ENCODE measurements around the gene EIF3D. TPM values are rescaled to one million over a fixed set of nuclear protein-coding genes. Genes with fewer than 3 reads are reported as not detected.
A peak's percentile ranks its signal among the peaks of the same experiment; 100 is the strongest.

Gene EIF3D
- total RNA-seq, 2 experiments from 2014 or later: 370 to 380 TPM

DNA sequence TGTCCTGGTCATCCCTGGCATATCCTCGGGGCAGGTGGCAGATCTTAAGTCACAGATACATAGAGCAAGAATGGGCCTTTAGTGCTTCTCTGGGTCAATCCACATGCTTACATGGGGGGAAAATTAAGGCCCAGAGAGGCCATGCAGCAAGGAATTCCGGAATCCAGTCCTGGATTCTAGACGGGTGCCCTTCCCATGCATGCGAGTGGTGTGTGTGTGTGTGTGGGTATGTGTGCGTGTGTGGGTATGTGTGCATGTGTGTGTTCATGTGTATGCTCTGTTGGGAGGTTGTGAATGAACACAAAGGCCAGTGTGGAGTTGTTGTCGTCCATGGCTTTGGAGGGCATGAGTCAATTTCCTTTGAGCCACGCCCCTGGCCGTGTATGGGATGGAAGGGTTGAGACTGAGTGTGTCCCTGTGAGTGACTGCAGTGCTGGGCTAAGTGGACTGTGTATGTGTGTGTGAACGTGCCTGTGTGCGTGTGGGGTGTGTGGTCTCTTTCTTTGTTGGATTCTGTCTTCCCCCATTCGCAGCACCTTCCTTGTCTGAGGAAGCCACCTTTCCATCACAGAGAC, 33.4 kb upstream of the EIF3D start:
- Mint-ChIP-seq H3K9me3 (no peaks in the 10 kb centered on the region), H3K27ac (no peak overlapping the region), H3K27me3 (peaks cover 36% of the 10 kb centered on the region), H3K4me1 (no peaks in the 10 kb centered on the region), H3K36me3 (no peaks in the 10 kb centered on the region), H3K4me3 (no peak overlapping the region)
- no peak for DNase-seq

DNA sequence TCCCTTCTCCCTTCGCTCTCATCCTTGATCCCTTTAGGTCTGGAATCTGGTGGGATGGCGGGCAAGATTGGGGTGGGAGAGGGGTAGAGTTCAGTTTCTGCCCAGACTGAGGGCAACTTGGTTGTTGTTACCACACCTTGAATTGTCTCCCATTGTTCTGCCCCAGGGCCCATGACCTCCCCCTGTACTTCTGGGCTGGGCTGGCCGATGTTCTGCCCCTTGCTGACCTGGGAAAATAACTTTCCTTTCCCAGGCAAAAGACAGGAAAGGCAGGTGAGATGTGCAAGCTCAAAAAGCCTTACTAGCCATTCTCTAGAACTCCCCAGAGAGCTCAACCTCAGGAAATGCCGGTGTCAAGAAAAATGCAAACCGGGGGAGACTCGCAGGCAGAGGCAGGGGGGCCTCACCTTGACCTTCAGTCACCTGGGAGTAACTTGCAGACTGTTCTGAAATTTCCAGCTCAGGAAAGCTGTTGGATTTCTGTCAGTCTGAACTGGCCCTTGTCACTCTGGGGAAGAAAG, 32.4 kb upstream of the EIF3D start:
- H3K27me3 Mint-ChIP-seq: peaks cover 34% of the 10 kb centered on the region
- H3K9me3 Mint-ChIP-seq: no peaks in the 10 kb centered on the region
- H3K27ac Mint-ChIP-seq: no peak overlapping the region
- H3K4me1 Mint-ChIP-seq: no peaks in the 10 kb centered on the region
- DNase-seq: no peak
- no peaks in the 10 kb centered on the region for H3K36me3 Mint-ChIP-seq
- H3K4me3 Mint-ChIP-seq: no peak overlapping the region

DNA sequence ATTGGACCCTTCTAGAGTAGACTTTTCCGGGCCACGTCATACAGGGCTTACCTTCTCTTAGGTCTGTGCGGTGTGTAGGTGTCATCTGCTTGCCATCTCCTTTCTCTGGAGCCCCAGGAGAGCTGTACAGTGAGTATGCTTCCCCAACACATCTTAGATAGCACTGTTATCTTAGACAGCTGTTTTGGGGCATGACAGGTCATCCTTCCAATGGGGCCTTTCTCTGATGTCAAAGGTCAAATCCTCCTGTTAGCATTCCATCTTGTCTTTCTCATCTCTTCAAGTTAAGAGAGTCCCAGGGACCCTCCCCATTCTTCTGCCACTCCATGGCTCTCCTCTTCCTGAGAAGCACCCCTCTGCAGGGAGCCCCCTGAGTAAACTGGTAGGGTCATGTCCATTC, 31.0 kb upstream of the EIF3D start:
- no peak overlapping the region for H3K27ac Mint-ChIP-seq
- DNase-seq: no peak
- peaks cover 24% of the 10 kb centered on the region for H3K27me3 Mint-ChIP-seq
- H3K36me3 Mint-ChIP-seq: no peaks in the 10 kb centered on the region
- H3K9me3 Mint-ChIP-seq: no peaks in the 10 kb centered on the region
- H3K4me1 Mint-ChIP-seq: no peaks in the 10 kb centered on the region
- no peak overlapping the region for H3K4me3 Mint-ChIP-seq

DNA sequence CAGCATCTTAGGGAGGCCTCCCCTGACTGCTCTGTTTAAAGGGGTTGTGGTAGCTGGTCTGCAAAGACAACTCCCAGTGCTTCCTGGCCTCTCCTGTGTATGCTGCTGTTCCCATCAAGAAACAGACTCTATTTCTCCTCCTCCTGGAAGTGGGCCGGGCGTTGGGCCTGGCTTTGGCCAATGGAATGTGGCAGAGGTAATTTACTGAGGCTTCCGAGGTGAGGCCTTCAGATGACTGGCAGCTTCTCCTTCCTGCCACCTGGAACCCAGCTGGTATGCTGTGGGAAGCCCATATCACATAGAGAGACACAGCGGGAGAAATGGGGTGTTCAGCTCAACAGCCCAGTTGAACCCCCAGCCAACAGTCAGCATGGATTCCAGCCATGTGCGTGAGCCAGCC, 25.1 kb upstream of the EIF3D start:
- Mint-ChIP-seq H3K4me1 (no peaks in the 10 kb centered on the region), H3K36me3 (no peaks in the 10 kb centered on the region), H3K4me3 (no peak overlapping the region), H3K27ac (no peak overlapping the region), H3K27me3 (peaks cover 6% of the 10 kb centered on the region), H3K9me3 (no peaks in the 10 kb centered on the region)
- DNase-seq: no peak

DNA sequence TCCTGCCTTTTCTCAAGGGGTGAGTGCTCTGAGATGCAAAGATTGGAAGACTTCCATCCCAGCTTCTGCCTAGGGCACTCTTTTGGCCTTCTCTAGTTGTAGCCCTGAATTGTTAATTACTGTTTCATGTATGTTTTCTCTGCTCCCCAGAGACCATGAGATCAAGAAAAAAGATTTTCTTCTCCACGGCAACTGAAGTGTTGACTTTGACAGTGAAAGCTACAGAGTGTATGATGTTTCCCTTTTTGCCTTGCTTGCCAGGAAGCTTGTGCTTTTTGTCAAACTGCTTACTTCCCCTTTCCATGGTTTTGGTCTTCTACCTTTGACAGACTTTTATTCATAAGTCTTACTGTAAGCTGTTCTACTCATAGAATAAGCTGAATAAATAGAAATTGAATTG, 23.3 kb upstream of the EIF3D start:
- Mint-ChIP-seq H3K27me3 (peaks cover 6% of the 10 kb centered on the region), H3K4me1 (no peaks in the 10 kb centered on the region), H3K36me3 (no peaks in the 10 kb centered on the region), H3K4me3 (no peak overlapping the region), H3K27ac (no peak overlapping the region), H3K9me3 (no peaks in the 10 kb centered on the region)
- no peak for DNase-seq

DNA sequence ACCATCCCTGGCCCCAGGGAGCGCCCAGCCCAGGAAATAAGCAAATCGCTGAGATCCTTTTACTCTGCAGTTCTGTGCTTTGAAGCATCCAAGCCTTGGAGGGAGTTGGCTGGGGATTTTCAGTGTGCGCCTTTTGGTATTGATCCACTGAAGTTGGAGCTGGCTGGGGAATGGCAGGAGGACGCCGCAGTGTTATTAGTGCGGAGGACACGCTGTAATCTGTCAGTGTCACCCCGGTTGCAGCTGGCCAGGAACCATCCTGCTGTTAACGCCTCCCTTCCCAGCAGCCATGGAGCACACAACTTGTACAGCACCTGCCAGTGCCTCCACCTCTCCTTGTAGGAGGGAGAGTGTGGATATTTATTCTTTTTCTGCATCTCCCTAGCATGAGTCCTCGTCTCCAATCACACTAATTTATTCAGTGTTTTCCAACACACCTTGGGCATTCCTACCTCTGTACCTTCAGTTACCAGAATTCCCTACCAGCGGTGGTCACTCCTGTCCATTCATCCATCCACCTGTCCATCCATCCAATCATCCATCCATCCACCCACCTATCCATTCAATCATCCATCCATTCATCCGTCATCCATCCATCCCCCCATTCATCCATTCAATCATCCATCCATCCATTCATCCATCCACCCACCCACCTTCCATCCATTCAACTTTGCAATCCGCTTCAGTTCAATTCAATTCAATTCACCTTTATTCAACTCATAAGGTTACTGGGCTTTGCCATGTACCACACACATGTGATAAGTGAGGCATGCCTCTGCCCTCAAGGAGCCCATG, 21.9 kb upstream of the EIF3D start:
- Mint-ChIP-seq H3K36me3 (no peaks in the 10 kb centered on the region), H3K9me3 (no peaks in the 10 kb centered on the region), H3K27ac (no peak overlapping the region), H3K4me1 (no peaks in the 10 kb centered on the region), H3K27me3 (peaks cover 13% of the 10 kb centered on the region), H3K4me3 (no peak overlapping the region)
- no peak for DNase-seq

DNA sequence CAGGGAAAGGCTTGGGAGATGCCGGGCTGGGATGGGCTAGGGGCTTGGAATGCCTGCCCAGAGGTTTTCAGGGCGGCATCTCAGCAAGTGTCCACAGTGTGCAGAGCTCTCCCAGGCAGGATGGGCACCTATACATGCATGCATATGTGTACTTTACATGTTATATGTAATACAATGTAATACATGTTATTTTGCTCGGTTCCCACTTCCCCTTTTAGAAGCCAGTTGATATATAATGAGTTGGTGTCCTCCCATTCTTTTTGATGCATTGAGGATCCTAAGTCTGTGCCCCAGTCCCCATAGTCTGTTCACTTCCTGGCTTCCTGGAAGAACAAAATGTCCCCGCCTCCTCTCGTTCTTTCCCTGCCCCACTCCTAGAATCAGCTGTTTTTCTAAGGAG, 20.1 kb upstream of the EIF3D start:
- Mint-ChIP-seq H3K27me3 (peaks cover 21% of the 10 kb centered on the region), H3K9me3 (no peaks in the 10 kb centered on the region), H3K36me3 (no peaks in the 10 kb centered on the region), H3K4me3 (no peak overlapping the region), H3K27ac (no peak overlapping the region), H3K4me1 (peaks cover 2% of the 10 kb centered on the region)
- no peak for DNase-seq

DNA sequence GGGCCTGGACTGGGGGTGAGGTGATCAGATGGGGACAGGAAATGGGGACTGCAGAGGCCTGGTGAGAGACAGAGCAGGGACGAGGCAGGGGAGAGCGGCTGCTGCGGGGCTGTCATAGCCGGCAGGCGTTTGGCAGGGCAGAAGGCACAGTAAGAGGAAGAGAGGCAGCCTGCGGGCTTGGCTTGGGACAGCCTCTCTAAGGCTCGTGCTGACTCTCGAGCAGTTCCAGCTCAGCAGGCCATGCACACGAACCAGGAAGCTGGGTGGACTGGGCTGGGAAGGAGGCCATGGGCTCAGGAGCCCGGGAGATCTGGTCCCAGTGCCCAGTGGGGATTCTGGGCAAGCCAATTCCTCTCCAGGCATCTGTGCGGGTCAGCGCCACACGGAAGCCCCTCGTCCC, 19.6 kb upstream of the EIF3D start:
- peaks cover 2% of the 10 kb centered on the region for H3K4me1 Mint-ChIP-seq
- H3K27me3 Mint-ChIP-seq: peaks cover 21% of the 10 kb centered on the region
- no peak for DNase-seq
- no peak overlapping the region for H3K27ac Mint-ChIP-seq
- no peaks in the 10 kb centered on the region for H3K36me3 Mint-ChIP-seq
- H3K4me3 Mint-ChIP-seq: no peak overlapping the region
- H3K9me3 Mint-ChIP-seq: no peaks in the 10 kb centered on the region

DNA sequence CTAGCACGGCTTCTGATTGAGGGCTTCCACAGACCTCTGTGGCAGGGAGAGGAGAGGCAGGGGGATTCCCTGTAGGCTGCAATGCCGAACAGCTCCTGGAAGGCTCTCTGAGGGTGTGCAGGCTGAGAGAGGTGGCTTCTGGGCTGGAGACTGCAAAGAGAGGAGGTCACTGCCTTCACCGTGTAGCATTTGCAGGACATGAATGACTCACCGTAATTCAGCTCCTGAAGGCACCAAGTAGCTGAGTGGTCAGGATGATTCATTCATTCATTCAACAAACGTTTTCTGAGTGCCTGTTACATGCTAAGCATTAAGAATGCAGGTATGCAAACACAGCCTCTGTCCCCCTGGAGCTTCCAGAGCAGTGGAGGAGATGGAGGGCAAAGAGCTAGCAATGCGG, 18.0 kb upstream of the EIF3D start:
- no peaks in the 10 kb centered on the region for H3K9me3 Mint-ChIP-seq

DNA sequence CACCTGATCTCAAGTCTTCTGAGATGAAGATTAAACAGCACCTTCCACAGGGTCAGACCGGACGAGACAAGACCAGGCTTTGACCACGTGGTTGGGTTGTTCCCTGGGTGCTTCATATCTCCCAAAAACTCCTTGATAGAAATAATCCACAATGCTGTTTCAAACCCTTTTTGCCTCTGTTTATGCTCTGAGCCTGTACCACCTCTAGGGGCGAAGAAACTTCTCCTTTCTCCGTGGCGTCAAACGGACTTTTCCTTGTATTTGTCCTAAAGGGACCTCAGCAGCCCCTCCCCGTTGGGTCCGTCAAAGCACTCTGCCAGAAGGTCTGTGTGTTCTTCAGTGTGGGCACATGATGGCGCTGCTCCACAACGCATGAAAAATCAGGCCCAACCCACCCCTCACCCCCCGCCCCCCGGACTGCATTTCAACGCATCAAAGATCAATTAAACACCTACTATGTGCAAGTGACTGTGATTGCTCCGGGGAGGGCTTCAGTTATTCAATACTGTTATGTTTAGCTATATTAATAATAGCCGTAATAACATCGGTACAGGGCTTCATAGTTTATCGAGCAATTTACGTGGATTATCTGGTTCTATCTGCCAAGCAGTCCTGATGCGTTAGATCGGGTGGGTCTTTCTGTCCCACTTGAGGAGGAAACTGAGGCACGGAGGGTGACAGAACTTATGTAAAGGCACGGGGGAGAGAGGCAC, 17.3 kb upstream of the EIF3D start:
- H3K36me3 Mint-ChIP-seq: no peaks in the 10 kb centered on the region

More for the DNA sequence above, 18.0 kb upstream of the EIF3D start:
- no peak for DNase-seq
- no peak overlapping the region for H3K27ac Mint-ChIP-seq
- no peaks in the 10 kb centered on the region for H3K36me3 Mint-ChIP-seq
- H3K4me3 Mint-ChIP-seq: no peak overlapping the region
- H3K27me3 Mint-ChIP-seq: peaks cover 21% of the 10 kb centered on the region
- H3K4me1 Mint-ChIP-seq: peaks cover 10% of the 10 kb centered on the region

DNA sequence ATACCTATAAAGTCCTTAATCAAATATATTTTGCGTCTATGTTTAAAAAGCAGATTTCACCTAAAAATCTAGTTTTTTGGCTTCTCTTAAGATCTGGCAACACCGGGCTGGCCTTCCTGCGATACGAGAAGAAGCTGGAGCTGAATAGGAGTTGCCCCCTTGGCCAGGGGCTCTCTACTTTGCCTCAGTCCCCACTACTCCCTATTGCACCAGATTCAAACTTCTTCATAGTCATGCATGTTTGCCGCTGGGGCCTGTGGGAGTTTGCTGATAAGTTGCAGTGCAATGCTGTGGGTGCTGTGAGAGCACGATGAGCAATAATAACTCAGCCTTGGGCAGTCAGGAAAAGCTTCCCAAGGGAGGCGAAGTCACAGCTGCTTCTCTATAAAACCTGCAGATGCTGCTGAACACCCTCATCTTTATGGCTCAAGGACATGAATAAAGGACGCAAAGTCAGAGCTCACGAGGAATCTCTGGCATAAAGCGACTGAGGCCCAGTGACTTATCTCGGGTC, 15.2 kb upstream of the EIF3D start:
- Mint-ChIP-seq H3K9me3 (no peaks in the 10 kb centered on the region), H3K36me3 (no peaks in the 10 kb centered on the region), H3K27me3 (peaks cover 15% of the 10 kb centered on the region), H3K4me1 (peaks cover 13% of the 10 kb centered on the region), H3K4me3 (no peak overlapping the region), H3K27ac (no peak overlapping the region)
- DNase-seq: no peak

More for the DNA sequence above, 17.3 kb upstream of the EIF3D start:
- Mint-ChIP-seq H3K27ac (no peak overlapping the region), H3K4me3 (no peak overlapping the region), H3K9me3 (no peaks in the 10 kb centered on the region), H3K4me1 (peaks cover 13% of the 10 kb centered on the region), H3K27me3 (peaks cover 20% of the 10 kb centered on the region)
- DNase-seq: peak; percentile 31

DNA sequence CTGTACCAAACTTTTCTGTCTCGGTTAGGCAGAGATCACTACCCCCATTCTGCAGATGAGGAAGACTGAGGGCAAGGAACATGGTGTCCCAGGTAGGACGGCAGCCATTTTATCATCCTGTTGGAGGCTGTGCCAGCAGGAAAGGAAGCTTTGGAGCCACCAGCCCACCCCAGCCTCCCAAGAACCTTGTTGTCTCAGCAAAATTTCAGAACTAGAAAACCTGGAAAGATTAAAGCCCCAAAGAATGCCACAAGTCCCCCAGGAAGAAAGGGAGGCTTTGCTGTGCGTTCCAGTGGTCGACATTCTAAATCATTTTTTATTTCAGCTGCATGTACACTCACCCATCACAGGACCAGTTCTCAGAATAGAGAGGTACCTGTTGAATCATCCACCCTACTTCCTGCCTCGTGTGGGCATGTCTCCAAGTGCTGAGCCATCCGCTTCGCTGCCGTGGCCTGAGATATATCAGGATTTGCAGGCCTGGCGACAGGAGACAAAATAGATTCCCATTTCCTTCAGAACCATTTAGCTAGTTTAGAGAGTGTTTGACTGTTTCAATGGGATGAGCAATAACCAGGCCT, 13.0 kb upstream of the EIF3D start:
- peaks cover 15% of the 10 kb centered on the region for H3K27me3 Mint-ChIP-seq
- peak; percentile 51 for DNase-seq
- H3K27ac Mint-ChIP-seq: peak overlapping the region; percentile 88
- peak overlapping the region; percentile 29 for H3K4me3 Mint-ChIP-seq
- H3K9me3 Mint-ChIP-seq: no peaks in the 10 kb centered on the region
- H3K4me1 Mint-ChIP-seq: peaks cover 13% of the 10 kb centered on the region
- H3K36me3 Mint-ChIP-seq: no peaks in the 10 kb centered on the region

DNA sequence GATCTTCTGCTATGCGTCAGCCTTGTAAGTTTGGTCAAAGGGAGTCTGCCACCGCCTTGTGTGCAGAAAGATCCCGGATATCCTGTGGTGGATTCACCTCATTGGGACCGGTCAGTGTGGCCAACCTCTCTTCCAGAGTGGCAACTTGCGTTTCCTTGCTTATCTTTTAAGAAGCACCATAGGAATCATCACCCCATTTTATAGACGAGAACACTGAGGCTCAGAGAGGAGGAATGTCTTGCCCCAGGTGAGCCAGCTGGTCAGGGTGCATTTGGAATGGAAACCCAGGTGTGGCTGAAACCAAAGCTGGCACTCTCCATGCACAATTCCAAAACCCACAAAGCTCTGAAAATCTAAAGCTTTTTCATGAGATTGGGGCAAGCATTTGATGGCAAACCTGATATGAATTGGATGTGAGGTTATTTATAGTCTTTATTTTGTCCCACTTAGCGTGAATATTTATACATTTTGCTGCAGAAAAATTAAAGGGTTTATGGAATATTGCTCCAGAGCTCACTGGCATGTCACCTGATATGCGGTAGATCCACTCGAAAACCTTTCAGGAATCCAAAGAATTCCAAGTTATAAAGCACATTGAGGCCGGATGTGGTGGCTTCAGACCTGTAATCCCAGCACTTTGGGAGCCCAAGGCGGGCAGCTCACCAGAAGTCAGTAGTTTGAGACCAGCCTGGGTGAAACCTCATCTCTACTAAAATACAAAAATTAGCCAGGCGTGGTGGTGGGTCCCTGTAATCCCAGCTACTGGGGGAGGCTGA, 12.1 kb upstream of the EIF3D start:
- Mint-ChIP-seq H3K4me1 (peaks cover 13% of the 10 kb centered on the region), H3K36me3 (no peaks in the 10 kb centered on the region), H3K27me3 (peaks cover 9% of the 10 kb centered on the region), H3K4me3 (no peak overlapping the region), H3K27ac (no peak overlapping the region), H3K9me3 (no peaks in the 10 kb centered on the region)
- DNase-seq: no peak

DNA sequence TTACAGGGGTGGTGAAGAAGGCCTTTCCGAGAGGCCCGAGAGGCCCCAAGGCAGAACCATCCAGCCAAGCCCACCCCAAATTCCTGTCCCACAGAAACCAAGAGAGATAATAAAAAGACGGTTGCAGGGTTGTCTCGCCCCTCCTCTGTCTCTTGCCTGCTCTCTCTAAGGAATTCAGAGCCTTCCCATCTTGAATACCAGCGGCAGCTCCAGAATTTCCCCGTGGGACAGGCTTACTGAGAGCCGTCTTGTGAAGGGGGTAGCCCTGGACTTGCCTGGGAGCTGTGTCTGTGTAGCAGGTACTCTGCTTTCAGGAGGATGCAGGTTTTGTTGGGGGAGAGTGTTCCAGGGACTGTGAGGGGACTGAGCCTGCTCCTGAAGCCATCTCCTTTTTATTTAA, 9.6 kb upstream of the EIF3D start:
- Mint-ChIP-seq H3K4me1 (peaks cover 11% of the 10 kb centered on the region), H3K36me3 (no peaks in the 10 kb centered on the region), H3K27me3 (no peaks in the 10 kb centered on the region), H3K9me3 (no peaks in the 10 kb centered on the region), H3K4me3 (no peak overlapping the region), H3K27ac (no peak overlapping the region)
- no peak for DNase-seq
